Common myeloid progenitor, CD34-positive (primary cell): Measurements from ENCODE around the gene TIGD3.

Experiments used
- CTCF ChIA-PET: fragments of 350-600 bp; sonication (Branson Sonifier 250); formaldehyde crosslinking; loops from one replicate; lab custom pipeline; 2021; ENCODE audit warnings: antibody characterized with exemption; lab: Charles Lee
- POLR2A ChIA-PET: fragments of 350-600 bp; sonication (Branson Sonifier 250); formaldehyde crosslinking; loops from one replicate; lab custom pipeline; 2021; ENCODE audit warnings: antibody characterized with exemption; lab: Charles Lee
- DNase-seq, 3 donors: peaks; one replicate each; pipeline versions ENCODE4 v3.0.0 to v3.0.0-alpha.2; 2013
- H3K27ac ChIP-seq, 2 experiments: 1 replicate in 1 of 2; 2 replicates in 1 of 2; pipeline ENCODE4 v1.7.0; 2013; ENCODE audit warnings: inconsistent platforms in 2 of 2, low read length in 2 of 2, mild to moderate bottlenecking in 2 of 2, low read depth in 1 of 2, moderate library complexity in 1 of 2; ENCODE audit not compliant: severe bottlenecking in 2 of 2, insufficient read depth in 1 of 2, poor library complexity in 1 of 2
- H3K27me3 ChIP-seq, 5 experiments: replicated peaks in 2 of 5; 1 replicate in 3 of 5; 2 replicates in 2 of 5; pipeline versions ENCODE4 v1.6.1 to v1.7.0; 2013; ENCODE audit warnings: low read length in 4 of 5, mild to moderate bottlenecking in 2 of 5, moderate library complexity in 2 of 5, inconsistent platforms in 1 of 5; ENCODE audit not compliant: insufficient read depth in 5 of 5, control insufficient read depth in 4 of 5
- H3K36me3 ChIP-seq, 4 experiments: 1 replicate in 2 of 4; 2 replicates in 2 of 4; pipeline versions ENCODE4 v1.6.1 to v1.7.0; 2013; ENCODE audit warnings: low read length in 3 of 4, control low read depth in 1 of 4, mild to moderate bottlenecking in 1 of 4; ENCODE audit not compliant: control insufficient read depth in 4 of 4, insufficient read depth in 4 of 4
- H3K4me1 ChIP-seq, 4 experiments: 1 replicate in 3 of 4; 2 replicates in 1 of 4; pipeline versions ENCODE4 v1.6.1 to v1.7.1; 2013; ENCODE audit warnings: low read length in 3 of 4, mild to moderate bottlenecking in 3 of 4, control low read depth in 1 of 4, inconsistent platforms in 1 of 4, moderate library complexity in 1 of 4; ENCODE audit not compliant: control insufficient read depth in 4 of 4, insufficient read depth in 4 of 4; ENCODE audit errors: control extremely low read depth in 1 of 4
- H3K4me3 ChIP-seq, 7 experiments: 1 replicate in 4 of 7; 2 replicates in 3 of 7; pipeline versions ENCODE4 v1.5.1 to v1.7.0; 2013; ENCODE audit warnings: mild to moderate bottlenecking in 7 of 7, low read length in 6 of 7, moderate library complexity in 6 of 7, inconsistent platforms in 2 of 7, low read depth in 2 of 7, control low read depth in 1 of 7; ENCODE audit not compliant: insufficient read depth in 4 of 7, control insufficient read depth in 1 of 7; ENCODE audit errors: extremely low read depth in 1 of 7
- H3K9me3 ChIP-seq, 5 experiments: 1 replicate in 4 of 5; 2 replicates in 1 of 5; pipeline versions ENCODE4 v1.6.1 to v1.7.1; 2013; ENCODE audit warnings: low read length in 4 of 5, mild to moderate bottlenecking in 2 of 5, inconsistent platforms in 1 of 5, low read depth in 1 of 5, moderate library complexity in 1 of 5; ENCODE audit not compliant: control insufficient read depth in 4 of 5, insufficient read depth in 2 of 5; ENCODE audit errors: control extremely low read depth in 1 of 5
- WGBS: methylation state at CpG from one replicate; pipeline ENCODE4 v1.1.5; 2013; ENCODE audit not compliant: insufficient coverage; 5-methylcytosine and 5-hydroxymethylcytosine counted together

Gene TIGD3

DNA sequence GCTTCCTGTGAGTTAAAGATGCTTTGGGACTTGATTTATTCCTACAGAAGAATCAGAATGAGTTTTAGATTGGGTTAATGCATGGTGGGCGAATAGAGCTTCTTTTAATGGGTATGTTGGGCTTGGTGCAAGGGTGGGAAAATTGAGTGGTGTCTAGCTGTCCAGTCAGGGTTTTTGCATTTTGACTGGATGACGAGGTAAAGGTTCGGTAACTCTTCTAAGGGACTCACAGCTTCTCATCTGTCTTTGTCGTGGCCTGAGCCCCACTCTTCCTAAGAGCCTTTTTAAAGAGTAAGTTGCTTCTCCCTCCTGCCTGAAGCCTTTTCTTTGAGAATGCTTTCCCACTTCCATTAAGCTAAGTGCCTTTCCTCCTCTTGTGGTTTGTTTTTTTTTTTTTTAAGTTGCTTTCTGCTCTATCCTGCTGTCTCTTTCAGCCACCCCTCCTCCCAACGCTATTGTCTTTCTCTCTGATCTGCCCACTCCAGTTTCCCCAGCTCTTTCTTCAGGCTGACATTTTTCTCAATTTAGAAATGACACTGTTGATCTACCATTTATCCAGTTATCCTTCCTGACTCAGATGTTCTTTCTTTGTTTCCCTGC lies 19.8 kb upstream of the TIGD3 start:
- Histone ChIP-seq H3K27ac (peak overlapping the region in 1 of 2 experiments; percentile 87), H3K9me3 (no peaks in the 10 kb centered on the region), H3K36me3 (peaks cover 2 to 11% (median 9%) of the 10 kb centered on the region in 4 experiments), H3K4me3 (peak overlapping the region in 6 of 7 experiments; percentile 86 to 98 (median 94)), H3K4me1 (peaks cover 11 to 16% (median 13%) of the 10 kb centered on the region in 4 experiments), H3K27me3 (no peaks in the 10 kb centered on the region)
- WGBS = 45% methylated on average over 5 of the region's 5 CpGs
- ChIA-PET POLR2A (interaction anchor here (1.5 to 2.9 kb wide), 2 partner anchors 21 to 172 kb away, joined by 5 to 10 read pairs; no protein-coding TSS in a partner anchor), CTCF (interaction anchor here (0.7 to 17.7 kb wide), 6 partner anchors 14 to 152 kb away, joined by 3 to 284 read pairs (median 32); partner anchors contain the start of genes CDC42EP2 and TIGD3)
- DNase-seq = no peak

DNA sequence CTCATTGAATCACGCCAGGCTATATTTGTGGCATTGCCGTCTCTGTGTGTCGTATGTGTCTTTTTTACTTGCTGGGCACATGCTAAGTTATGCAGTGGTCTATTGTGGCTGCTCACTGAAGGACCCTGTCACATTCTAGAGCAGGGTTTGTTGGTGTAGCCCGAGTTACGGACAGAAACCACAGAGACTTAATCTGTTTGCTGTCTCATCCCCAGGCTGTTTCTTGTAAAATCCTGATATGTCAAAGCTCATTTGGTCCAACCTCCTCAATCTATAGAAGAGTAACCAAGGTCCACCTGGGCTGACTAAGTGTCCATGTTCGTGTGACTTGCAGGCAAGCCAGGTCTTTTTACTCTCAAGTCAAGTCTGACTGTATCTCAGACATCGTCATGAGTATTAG lies 15.9 kb upstream of the TIGD3 start:
- H3K4me3 ChIP-seq = no peak overlapping the region
- 86% methylated on average over 5 of the region's 7 CpGs for WGBS
- no peak overlapping the region for H3K27ac ChIP-seq
- ChIA-PET CTCF (interaction anchor here (1.2 to 10.5 kb wide), 4 partner anchors 9 to 74 kb away, joined by 3 to 76 read pairs (median 18); partner anchors contain the start of gene TIGD3), POLR2A (no interaction called here)
- no peaks in the 10 kb centered on the region for H3K9me3 ChIP-seq
- no peaks in the 10 kb centered on the region for H3K27me3 ChIP-seq
- peak in 1 of 3 donors; percentile 24 for DNase-seq
- peaks cover 9 to 15% (median 13%) of the 10 kb centered on the region in 4 experiments for H3K4me1 ChIP-seq
- H3K36me3 ChIP-seq = peaks cover 17 to 46% (median 41%) of the 10 kb centered on the region in 4 experiments

DNA sequence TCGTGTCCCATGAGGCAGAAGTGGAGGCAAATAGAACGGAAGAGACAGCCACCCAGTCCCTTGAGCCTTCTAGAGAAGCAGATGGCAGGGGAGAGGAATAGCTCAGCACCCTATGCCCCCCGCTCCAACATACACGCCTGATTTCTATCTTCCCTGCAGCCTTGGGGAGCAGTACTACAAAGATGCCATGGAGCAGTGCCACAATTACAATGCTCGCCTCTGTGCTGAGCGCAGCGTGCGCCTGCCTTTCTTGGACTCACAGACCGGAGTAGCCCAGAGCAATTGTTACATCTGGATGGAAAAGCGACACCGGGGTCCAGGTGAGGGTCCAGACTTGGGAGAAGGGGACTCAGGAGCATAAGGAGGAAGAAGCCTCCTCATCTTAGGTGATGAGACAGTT lies 14.3 kb upstream of the TIGD3 start:
- ChIA-PET CTCF (interaction anchor here (6.1 to 10.5 kb wide), 2 partner anchors 10 kb away, joined by 33 to 76 read pairs; partner anchors contain the start of gene TIGD3), POLR2A (no interaction called here)
- Histone ChIP-seq H3K9me3 (no peaks in the 10 kb centered on the region), H3K36me3 (peaks cover 21 to 61% (median 55%) of the 10 kb centered on the region in 4 experiments), H3K4me3 (no peak overlapping the region), H3K4me1 (peaks cover under 1 to 5% (median 4%) of the 10 kb centered on the region in 4 experiments), H3K27me3 (no peaks in the 10 kb centered on the region), H3K27ac (peak overlapping the region in 1 of 2 experiments; percentile 47)
- 96% methylated on average over 11 of the region's 11 CpGs for WGBS
- no peak for DNase-seq

DNA sequence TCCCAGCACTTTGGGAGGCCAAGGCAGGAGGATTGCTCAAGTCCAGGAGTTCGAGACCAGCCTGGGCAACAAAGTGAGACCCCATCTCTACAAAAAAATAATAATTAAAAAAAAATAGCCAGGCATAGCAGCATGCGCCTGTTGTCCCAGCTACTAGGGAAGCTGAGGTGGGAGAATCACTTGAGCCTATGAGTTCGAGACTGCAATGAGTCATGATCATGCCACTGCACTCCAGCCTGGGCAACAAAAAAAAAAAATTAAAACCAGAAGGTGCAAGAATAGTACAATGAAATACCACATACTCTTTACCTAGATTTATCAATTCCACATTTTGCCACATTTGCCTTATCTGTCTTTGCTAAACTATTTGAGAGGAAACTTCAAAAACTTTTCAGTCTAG lies 12.7 kb upstream of the TIGD3 start:
- Histone ChIP-seq H3K27ac (no peak overlapping the region), H3K9me3 (no peaks in the 10 kb centered on the region), H3K4me3 (no peak overlapping the region), H3K36me3 (peaks cover 26 to 77% (median 69%) of the 10 kb centered on the region in 4 experiments), H3K27me3 (no peaks in the 10 kb centered on the region), H3K4me1 (peaks cover 0 to 5% (median 0%) of the 10 kb centered on the region in 4 experiments)
- no peak for DNase-seq
- POLR2A ChIA-PET = interaction anchor here (0.7 kb wide), 1 partner anchor 166 kb away, joined by 7 read pairs; no protein-coding TSS in a partner anchor
- 92% methylated on average over 2 of the region's 3 CpGs for WGBS
- CTCF ChIA-PET = interaction anchor here (1.3 to 10.5 kb wide), 3 partner anchors 9 to 12 kb away, joined by 5 to 76 read pairs (median 33); partner anchors contain the start of genes DPF2 and TIGD3

DNA sequence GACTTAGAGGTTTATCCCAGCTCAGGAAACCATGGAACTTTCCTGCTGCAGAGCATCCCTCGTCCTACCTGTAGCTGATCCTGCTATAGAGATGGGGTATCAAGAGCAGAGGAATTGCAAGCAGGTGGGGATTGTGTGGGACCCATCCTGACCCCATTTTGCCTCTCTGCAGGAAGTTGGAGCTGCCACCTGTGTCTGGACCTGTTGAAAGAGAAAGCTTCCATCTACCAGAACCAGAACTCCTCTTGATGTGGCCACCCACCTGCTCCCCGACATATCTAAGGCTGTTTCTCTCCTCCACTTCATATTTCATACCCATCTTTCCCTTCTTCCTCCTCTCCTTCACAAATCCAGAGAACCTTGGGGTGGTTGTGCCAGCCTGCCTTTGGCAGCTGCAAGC lies 3.0 kb upstream of the TIGD3 start:
- H3K27me3 ChIP-seq = no peaks in the 10 kb centered on the region
- CTCF ChIA-PET = interaction anchor here (0.9 to 7.9 kb wide), 10 partner anchors 8 to 77 kb away, joined by 3 to 76 read pairs (median 12); partner anchors contain the start of genes CDC42EP2 and DPF2
- H3K36me3 ChIP-seq = peaks cover 7 to 59% (median 40%) of the 10 kb centered on the region in 4 experiments
- H3K27ac ChIP-seq = no peak overlapping the region
- POLR2A ChIA-PET = interaction anchor here (0.6 kb wide), 1 partner anchor 27 kb away, joined by 4 read pairs; no protein-coding TSS in a partner anchor
- peaks cover 0 to 25% (median 23%) of the 10 kb centered on the region in 4 experiments for H3K4me1 ChIP-seq
- DNase-seq = no peak
- WGBS = 100% methylated on average over 2 of the region's 2 CpGs
- H3K4me3 ChIP-seq = no peak overlapping the region
- H3K9me3 ChIP-seq = no peaks in the 10 kb centered on the region

DNA sequence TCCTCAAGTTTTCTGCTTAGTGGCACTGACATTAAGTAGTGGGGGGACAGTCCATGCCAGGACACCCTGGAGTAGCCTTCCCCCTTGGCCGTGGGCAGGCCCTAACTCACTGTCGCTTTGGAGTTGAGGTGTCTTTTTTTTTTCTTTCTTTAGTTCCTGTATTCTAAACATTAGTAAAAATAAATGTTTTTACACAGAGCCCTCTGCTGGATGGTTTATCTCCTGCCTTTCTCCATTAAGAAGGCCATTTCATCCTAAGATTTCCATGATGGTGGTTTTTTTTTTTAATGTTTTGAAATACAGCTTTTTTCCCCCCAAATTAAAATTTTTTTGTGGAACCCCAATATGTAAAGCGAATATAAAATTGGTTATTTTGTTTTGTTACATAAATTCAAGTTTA lies 1.8 kb upstream of the TIGD3 start:
- Histone ChIP-seq H3K36me3 (peaks cover 5 to 50% (median 36%) of the 10 kb centered on the region in 4 experiments), H3K27ac (peak overlapping the region in 1 of 2 experiments; percentile 25), H3K4me1 (peaks cover 0 to 25% (median 23%) of the 10 kb centered on the region in 4 experiments), H3K27me3 (peaks cover 0 to 2% (median 0%) of the 10 kb centered on the region in 5 experiments), H3K4me3 (no peak overlapping the region), H3K9me3 (no peaks in the 10 kb centered on the region)
- ChIA-PET POLR2A (no interaction called here), CTCF (interaction anchor here (0.8 to 7.9 kb wide), 9 partner anchors 9 to 157 kb away, joined by 3 to 76 read pairs (median 14); partner anchors contain the start of genes CDC42EP2 and DPF2)
- no CpG with 5 or more reads among the region's 3 CpGs for WGBS
- DNase-seq = peak; percentile 36 to 75 (median 73)
